Measurements from ENCODE around the gene OGDHL. TPM values are rescaled to one million over a fixed set of nuclear protein-coding genes. Genes with fewer than 3 reads are reported as not detected.

The OGDHL gene
- total RNA-seq, 1 donor from 2014 or later, result 2.5 TPM

DNA sequence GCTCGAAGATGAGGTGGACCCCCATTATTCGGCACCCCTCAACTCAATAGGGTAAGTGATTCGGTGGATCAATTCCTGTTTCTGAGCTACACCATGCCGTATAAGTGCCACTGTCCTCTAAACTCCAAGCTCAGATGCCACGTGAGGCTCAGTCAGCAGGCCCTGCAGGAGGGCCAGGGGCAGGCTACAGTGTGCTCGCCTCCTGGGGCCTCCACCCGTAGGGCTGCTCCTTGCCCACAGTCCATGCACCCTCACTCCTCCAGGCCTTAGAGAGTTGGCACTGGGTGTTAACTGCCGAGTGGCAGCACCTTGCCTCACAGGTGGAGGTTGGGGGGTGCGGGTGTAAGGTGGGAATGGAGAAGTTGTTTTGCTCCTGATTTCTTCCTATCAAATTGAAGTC, 70.5 kb downstream of the OGDHL start:
- peaks cover 42% of the 10 kb centered on the region for H3K36me3 Mint-ChIP-seq (ENCODE audit: unreplicated experiment)
- DNase-seq, result no peak
- H3K4me3 Mint-ChIP-seq (ENCODE audit: unreplicated experiment), result no peak overlapping the region
- H3K4me1 Mint-ChIP-seq (ENCODE audit: low read depth, unreplicated experiment), result peaks cover 11% of the 10 kb centered on the region
- TF ChIP-seq, protein P1, sequence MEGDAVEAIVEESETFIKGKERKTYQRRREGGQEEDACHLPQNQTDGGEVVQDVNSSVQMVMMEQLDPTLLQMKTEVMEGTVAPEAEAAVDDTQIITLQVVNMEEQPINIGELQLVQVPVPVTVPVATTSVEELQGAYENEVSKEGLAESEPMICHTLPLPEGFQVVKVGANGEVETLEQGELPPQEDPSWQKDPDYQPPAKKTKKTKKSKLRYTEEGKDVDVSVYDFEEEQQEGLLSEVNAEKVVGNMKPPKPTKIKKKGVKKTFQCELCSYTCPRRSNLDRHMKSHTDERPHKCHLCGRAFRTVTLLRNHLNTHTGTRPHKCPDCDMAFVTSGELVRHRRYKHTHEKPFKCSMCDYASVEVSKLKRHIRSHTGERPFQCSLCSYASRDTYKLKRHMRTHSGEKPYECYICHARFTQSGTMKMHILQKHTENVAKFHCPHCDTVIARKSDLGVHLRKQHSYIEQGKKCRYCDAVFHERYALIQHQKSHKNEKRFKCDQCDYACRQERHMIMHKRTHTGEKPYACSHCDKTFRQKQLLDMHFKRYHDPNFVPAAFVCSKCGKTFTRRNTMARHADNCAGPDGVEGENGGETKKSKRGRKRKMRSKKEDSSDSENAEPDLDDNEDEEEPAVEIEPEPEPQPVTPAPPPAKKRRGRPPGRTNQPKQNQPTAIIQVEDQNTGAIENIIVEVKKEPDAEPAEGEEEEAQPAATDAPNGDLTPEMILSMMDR (IDR thresholded peaks at IDR 0.05; ENCODE audit: partially characterized antibody, unreplicated experiment), result no peak
- no peak overlapping the region for H3K27ac Mint-ChIP-seq (ENCODE audit: unreplicated experiment)
- peaks cover 18% of the 10 kb centered on the region for H3K27me3 Mint-ChIP-seq (ENCODE audit: unreplicated experiment)
- H3K9me3 Mint-ChIP-seq (ENCODE audit: unreplicated experiment), result peaks cover 5% of the 10 kb centered on the region

DNA sequence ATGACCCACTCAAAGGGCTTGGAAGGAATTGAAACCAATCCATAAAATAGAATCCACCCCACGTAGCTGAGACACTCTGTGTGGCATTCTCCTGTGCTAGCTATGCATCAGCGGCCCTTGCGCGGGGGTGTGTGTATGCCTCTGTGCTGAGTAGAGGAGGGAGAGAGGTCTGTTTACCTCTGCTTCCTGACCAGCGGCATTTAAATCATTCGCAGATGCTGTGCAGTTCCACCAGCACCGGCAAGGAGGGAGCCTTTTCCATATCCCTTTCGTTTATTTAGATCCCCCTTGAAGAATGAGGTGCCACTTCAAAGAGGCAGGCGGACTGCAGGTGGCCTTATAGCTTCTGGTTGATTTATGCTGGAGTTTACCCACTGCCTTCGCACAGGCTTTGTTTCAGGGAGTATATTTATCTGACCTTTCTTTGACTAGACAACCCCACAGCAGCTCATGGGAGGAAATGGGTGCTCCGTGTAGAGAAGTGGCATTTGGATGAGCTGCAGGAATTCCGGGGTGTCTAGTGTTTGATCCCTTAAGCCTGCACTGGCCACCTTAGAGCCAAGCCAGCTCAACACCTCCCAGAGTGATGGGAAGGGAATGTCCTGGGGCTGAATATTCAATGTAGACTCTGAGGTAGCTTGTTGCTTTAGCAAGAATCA, 71.3 kb downstream of the OGDHL start:
- peaks cover 18% of the 10 kb centered on the region for H3K27me3 Mint-ChIP-seq (ENCODE audit: unreplicated experiment)

DNA sequence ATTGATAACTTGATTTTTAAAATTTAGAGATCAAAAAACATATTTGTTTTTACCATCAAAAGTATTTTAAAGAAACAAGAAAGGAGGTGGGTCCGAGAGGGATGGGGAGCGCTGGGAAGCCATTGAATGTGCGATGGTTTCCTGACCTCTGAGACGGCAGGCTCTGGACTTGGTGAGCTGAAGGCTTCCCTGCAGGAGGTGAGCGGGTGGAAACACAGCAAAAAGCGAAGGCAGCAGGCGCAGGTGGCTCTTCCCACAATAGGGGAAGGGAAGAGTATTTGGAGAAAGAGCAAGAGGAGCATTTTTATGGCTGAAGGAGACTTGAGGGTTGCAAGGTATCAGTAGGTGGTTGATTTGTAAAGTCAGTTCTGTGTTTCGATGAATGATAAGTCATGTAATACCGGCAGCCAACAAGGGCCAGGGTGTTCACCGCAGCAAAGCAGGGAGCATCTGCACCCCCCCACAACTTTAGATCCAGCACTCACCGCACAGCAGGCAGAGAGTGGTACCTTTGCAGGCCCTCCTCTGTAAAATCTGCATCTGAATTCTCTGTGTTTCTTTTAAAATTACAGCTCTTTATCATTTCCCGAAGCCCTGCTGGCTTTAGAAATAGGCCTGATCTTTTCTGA, 72.1 kb downstream of the OGDHL start:
- peaks cover 18% of the 10 kb centered on the region for H3K27me3 Mint-ChIP-seq (ENCODE audit: unreplicated experiment)
- H3K36me3 Mint-ChIP-seq (ENCODE audit: unreplicated experiment), result peaks cover 53% of the 10 kb centered on the region
- H3K4me1 Mint-ChIP-seq (ENCODE audit: low read depth, unreplicated experiment), result peaks cover 11% of the 10 kb centered on the region
- TF ChIP-seq, protein P1 (IDR thresholded peaks at IDR 0.05; ENCODE audit: partially characterized antibody, unreplicated experiment), result no peak
- H3K4me3 Mint-ChIP-seq (ENCODE audit: unreplicated experiment), result no peak overlapping the region
- no peak overlapping the region for H3K27ac Mint-ChIP-seq (ENCODE audit: unreplicated experiment)
- H3K9me3 Mint-ChIP-seq (ENCODE audit: unreplicated experiment), result peaks cover 5% of the 10 kb centered on the region
- DNase-seq, result no peak

More for the DNA sequence above, 71.3 kb downstream of the OGDHL start:
- peaks cover 5% of the 10 kb centered on the region for H3K9me3 Mint-ChIP-seq (ENCODE audit: unreplicated experiment)
- peaks cover 11% of the 10 kb centered on the region for H3K4me1 Mint-ChIP-seq (ENCODE audit: low read depth, unreplicated experiment)
- H3K36me3 Mint-ChIP-seq (ENCODE audit: unreplicated experiment), result peaks cover 49% of the 10 kb centered on the region
- TF ChIP-seq, protein P1 (IDR thresholded peaks at IDR 0.05; ENCODE audit: partially characterized antibody, unreplicated experiment), result no peak
- H3K4me3 Mint-ChIP-seq (ENCODE audit: unreplicated experiment), result no peak overlapping the region
- no peak overlapping the region for H3K27ac Mint-ChIP-seq (ENCODE audit: unreplicated experiment)
- no peak for DNase-seq

DNA sequence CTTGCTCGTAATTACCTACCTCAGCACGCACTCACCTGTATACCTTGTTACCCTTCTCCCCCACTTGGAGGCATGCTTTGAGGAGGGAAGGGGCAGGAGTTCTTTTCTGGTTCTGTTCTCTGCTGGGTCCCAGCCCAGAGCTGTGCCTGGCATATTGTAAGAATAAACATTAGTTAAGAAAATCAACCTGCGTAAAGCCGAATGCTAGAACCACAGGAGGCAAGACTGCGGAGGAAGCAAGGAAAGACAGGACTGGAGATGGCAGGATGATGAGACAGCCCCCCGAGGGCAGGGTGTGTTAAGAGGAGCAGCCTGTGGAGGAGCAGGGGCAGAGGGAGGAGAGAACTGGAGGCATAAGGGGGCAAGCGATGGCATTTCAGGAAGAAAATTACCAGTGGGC, 73.2 kb downstream of the OGDHL start:
- Mint-ChIP-seq H3K27me3 (ENCODE audit: unreplicated experiment) (peaks cover 18% of the 10 kb centered on the region), H3K36me3 (ENCODE audit: unreplicated experiment) (peaks cover 53% of the 10 kb centered on the region), H3K4me1 (ENCODE audit: low read depth, unreplicated experiment) (peaks cover 11% of the 10 kb centered on the region), H3K4me3 (ENCODE audit: unreplicated experiment) (no peak overlapping the region), H3K9me3 (ENCODE audit: unreplicated experiment) (peaks cover 5% of the 10 kb centered on the region), H3K27ac (ENCODE audit: unreplicated experiment) (no peak overlapping the region)
- DNase-seq, result no peak
- TF ChIP-seq, protein P1 (IDR thresholded peaks at IDR 0.05; ENCODE audit: partially characterized antibody, unreplicated experiment), result no peak

DNA sequence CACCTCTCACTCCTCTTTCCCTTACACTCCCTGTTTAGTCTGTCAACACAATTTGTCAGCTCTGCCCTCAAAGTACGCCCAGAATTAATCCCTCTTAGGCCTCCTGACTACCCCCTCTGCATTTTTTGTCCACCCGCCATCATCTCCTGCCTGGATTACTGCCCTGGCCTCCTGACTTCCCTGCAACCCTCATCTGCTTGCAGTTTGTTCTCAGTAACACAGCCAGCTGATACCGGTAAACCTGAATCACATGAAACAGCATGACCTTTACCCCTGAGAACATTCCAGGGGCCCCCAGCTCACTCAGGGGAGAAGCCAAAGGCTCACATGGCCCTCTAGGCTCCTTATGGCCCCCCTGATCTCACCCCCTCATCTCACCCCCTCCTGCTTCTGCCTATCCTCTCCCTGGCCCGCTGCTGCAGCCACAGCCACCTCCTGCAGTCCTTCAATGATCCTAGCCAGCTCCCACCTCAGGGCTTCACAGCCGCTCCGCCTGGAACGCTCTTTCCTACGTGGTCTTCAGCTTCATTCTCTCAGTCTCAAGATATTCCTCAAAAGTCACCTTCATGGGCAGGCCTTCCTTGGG, 73.8 kb downstream of the OGDHL start:
- peaks cover 47% of the 10 kb centered on the region for H3K36me3 Mint-ChIP-seq (ENCODE audit: unreplicated experiment)

More for the DNA sequence above, 73.8 kb downstream of the OGDHL start:
- TF ChIP-seq, protein P1 (IDR thresholded peaks at IDR 0.05; ENCODE audit: partially characterized antibody, unreplicated experiment), result no peak
- Mint-ChIP-seq H3K27me3 (ENCODE audit: unreplicated experiment) (peaks cover 15% of the 10 kb centered on the region), H3K4me1 (ENCODE audit: low read depth, unreplicated experiment) (peaks cover 11% of the 10 kb centered on the region), H3K4me3 (ENCODE audit: unreplicated experiment) (no peak overlapping the region), H3K27ac (ENCODE audit: unreplicated experiment) (no peak overlapping the region), H3K9me3 (ENCODE audit: unreplicated experiment) (peaks cover 5% of the 10 kb centered on the region)
- DNase-seq, result no peak

Measured in glutamatergic neuron (in vitro differentiated cells).